PC-9 (cell line): Measurements from ENCODE around the gene FOSL2.

Experiments
- EZH2 ChIP-seq: fragments of 200-600 bp; sonication (generic); IDR thresholded peaks from 2 replicates; pipeline ENCODE4 v1.8.0; 2017; ENCODE audit warnings: antibody characterized with exemption, low read depth
- TF ChIP-seq, protein P1 (sequence below): fragments of 200-600 bp; sonication (generic); conservative IDR thresholded peaks from 2 replicates; pipeline ENCODE4 v1.6.1; 2017; ENCODE audit warnings: mixed run types, antibody characterized with exemption, mild to moderate bottlenecking, moderate library complexity

DNA sequence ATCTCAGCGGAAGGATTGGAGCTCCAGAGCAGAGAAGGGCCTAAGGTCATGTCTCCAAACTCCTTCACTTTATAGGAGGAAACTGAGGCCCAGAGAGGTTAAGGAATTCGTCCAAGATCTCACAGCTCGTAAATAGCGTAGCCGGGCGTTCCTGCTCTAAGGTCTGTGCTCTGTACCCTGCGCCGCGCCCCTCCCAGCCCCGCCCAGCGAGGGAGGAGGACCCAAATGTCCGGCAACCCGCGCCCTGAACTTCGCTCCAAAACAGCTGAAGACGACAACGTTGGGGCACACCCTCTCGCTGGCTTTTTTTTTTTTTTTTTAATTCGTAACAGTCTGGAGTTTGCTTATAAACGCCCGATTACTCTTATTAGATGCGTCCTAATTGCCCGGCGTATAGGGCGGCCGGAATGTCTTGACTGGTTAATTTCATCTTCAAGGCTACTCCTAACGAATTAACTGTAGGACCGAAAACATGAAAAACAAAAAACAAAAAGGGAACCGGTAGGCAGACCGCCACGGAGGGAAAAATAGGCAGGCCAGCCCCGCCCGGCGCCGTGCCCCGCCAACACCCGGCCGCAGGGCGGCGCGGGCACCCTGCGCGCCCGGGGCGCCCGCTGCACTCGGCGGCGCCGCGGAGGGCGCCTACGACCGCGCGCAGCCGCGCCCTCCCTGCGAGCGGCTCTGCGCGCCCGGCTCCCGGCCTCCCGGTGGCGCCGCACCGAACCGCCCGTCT lies 928 bp upstream of the FOSL2 start:
- TF ChIP-seq, protein P1, sequence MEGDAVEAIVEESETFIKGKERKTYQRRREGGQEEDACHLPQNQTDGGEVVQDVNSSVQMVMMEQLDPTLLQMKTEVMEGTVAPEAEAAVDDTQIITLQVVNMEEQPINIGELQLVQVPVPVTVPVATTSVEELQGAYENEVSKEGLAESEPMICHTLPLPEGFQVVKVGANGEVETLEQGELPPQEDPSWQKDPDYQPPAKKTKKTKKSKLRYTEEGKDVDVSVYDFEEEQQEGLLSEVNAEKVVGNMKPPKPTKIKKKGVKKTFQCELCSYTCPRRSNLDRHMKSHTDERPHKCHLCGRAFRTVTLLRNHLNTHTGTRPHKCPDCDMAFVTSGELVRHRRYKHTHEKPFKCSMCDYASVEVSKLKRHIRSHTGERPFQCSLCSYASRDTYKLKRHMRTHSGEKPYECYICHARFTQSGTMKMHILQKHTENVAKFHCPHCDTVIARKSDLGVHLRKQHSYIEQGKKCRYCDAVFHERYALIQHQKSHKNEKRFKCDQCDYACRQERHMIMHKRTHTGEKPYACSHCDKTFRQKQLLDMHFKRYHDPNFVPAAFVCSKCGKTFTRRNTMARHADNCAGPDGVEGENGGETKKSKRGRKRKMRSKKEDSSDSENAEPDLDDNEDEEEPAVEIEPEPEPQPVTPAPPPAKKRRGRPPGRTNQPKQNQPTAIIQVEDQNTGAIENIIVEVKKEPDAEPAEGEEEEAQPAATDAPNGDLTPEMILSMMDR, result no peak
- no peak for TF ChIP-seq EZH2
